ENCODE results near the gene COX7A2. TPM values are rescaled to one million over a fixed set of nuclear protein-coding genes. Genes with fewer than 3 reads are reported as not detected.
A peak's percentile ranks its signal among the peaks of the same experiment; 100 is the strongest.

Gene COX7A2
- total and polyA plus RNA-seq, 2 of the 13 experiments (the other 11 are each of a cell fraction or from before 2014, with no cell fraction given) = 407 to 556 TPM

GRCh38 chr6:75284632-75285282 is 41.2 kb upstream of the COX7A2 start, which contains the start of gene TMEM30A (continued):
- TF ChIP-seq, protein P1, sequence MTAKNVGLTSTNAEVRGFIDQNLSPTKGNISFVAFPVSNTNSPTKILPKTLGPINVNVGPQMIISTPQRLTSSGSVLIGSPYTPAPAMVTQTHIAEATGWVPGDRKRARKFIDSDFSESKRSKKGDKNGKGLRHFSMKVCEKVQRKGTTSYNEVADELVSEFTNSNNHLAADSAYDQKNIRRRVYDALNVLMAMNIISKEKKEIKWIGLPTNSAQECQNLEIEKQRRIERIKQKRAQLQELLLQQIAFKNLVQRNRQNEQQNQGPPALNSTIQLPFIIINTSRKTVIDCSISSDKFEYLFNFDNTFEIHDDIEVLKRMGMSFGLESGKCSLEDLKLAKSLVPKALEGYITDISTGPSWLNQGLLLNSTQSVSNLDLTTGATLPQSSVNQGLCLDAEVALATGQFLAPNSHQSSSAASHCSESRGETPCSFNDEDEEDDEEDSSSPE (CRISPR knock-in tag; IDR thresholded peaks at IDR 0.05) = peak; percentile 91
- TF ChIP-seq ZNF770 (CRISPR knock-in tag; IDR thresholded peaks at IDR 0.05) (0 out of 2 replicates have a peak, but pooled peaks have one; percentile 6), ZNF20 (CRISPR knock-in tag; IDR thresholded peaks at IDR 0.05) (no peak), MYC (CRISPR knock-in tag; IDR thresholded peaks at IDR 0.05; ENCODE audit: borderline replicate concordance) (peak; percentile 76; the same call in 1 of the 2 replicates), NFIC (IDR thresholded peaks at IDR 0.05; ENCODE audit: low read length) (no peak), ZEB1 (IDR thresholded peaks at IDR 0.05; ENCODE audit: insufficient replicate concordance, low read depth) (no peak), KLF12 (CRISPR knock-in tag; IDR thresholded peaks at IDR 0.05; ENCODE audit: borderline replicate concordance) (no peak; the same call in 1 of the 2 replicates), SP140L (CRISPR knock-in tag; IDR thresholded peaks at IDR 0.05; ENCODE audit: borderline replicate concordance) (no peak), SALL1 (CRISPR knock-in tag; IDR thresholded peaks at IDR 0.05) (peak; percentile 84), RAD51 (IDR thresholded peaks at IDR 0.05; ENCODE audit: borderline replicate concordance) (peak; percentile 63), KLF9 (CRISPR knock-in tag; IDR thresholded peaks at IDR 0.05; ENCODE audit: low read depth) (no peak; the same call in 1 of the 2 replicates), ZNF253 (CRISPR knock-in tag; IDR thresholded peaks at IDR 0.05; ENCODE audit: borderline replicate concordance) (0 out of 2 replicates have a peak, but pooled peaks have one; percentile 45), SAFB2 (CRISPR knock-in tag; IDR thresholded peaks at IDR 0.05; ENCODE audit: borderline replicate concordance, low read depth) (peak; percentile 83; the same call in 1 of the 2 replicates)
- TF ChIP-seq, protein P2, sequence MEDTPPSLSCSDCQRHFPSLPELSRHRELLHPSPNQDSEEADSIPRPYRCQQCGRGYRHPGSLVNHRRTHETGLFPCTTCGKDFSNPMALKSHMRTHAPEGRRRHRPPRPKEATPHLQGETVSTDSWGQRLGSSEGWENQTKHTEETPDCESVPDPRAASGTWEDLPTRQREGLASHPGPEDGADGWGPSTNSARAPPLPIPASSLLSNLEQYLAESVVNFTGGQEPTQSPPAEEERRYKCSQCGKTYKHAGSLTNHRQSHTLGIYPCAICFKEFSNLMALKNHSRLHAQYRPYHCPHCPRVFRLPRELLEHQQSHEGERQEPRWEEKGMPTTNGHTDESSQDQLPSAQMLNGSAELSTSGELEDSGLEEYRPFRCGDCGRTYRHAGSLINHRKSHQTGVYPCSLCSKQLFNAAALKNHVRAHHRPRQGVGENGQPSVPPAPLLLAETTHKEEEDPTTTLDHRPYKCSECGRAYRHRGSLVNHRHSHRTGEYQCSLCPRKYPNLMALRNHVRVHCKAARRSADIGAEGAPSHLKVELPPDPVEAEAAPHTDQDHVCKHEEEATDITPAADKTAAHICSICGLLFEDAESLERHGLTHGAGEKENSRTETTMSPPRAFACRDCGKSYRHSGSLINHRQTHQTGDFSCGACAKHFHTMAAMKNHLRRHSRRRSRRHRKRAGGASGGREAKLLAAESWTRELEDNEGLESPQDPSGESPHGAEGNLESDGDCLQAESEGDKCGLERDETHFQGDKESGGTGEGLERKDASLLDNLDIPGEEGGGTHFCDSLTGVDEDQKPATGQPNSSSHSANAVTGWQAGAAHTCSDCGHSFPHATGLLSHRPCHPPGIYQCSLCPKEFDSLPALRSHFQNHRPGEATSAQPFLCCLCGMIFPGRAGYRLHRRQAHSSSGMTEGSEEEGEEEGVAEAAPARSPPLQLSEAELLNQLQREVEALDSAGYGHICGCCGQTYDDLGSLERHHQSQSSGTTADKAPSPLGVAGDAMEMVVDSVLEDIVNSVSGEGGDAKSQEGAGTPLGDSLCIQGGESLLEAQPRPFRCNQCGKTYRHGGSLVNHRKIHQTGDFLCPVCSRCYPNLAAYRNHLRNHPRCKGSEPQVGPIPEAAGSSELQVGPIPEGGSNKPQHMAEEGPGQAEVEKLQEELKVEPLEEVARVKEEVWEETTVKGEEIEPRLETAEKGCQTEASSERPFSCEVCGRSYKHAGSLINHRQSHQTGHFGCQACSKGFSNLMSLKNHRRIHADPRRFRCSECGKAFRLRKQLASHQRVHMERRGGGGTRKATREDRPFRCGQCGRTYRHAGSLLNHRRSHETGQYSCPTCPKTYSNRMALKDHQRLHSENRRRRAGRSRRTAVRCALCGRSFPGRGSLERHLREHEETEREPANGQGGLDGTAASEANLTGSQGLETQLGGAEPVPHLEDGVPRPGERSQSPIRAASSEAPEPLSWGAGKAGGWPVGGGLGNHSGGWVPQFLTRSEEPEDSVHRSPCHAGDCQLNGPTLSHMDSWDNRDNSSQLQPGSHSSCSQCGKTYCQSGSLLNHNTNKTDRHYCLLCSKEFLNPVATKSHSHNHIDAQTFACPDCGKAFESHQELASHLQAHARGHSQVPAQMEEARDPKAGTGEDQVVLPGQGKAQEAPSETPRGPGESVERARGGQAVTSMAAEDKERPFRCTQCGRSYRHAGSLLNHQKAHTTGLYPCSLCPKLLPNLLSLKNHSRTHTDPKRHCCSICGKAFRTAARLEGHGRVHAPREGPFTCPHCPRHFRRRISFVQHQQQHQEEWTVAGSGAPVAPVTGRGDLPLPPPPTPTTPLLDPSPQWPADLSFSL (CRISPR knock-in tag; IDR thresholded peaks at IDR 0.05) = no peak
- TF ChIP-seq, protein P3, sequence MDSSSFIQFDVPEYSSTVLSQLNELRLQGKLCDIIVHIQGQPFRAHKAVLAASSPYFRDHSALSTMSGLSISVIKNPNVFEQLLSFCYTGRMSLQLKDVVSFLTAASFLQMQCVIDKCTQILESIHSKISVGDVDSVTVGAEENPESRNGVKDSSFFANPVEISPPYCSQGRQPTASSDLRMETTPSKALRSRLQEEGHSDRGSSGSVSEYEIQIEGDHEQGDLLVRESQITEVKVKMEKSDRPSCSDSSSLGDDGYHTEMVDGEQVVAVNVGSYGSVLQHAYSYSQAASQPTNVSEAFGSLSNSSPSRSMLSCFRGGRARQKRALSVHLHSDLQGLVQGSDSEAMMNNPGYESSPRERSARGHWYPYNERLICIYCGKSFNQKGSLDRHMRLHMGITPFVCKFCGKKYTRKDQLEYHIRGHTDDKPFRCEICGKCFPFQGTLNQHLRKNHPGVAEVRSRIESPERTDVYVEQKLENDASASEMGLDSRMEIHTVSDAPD (CRISPR knock-in tag; IDR thresholded peaks at IDR 0.05) = no peak; the same call in 1 of the 2 replicates
- TF ChIP-seq, protein P4, sequence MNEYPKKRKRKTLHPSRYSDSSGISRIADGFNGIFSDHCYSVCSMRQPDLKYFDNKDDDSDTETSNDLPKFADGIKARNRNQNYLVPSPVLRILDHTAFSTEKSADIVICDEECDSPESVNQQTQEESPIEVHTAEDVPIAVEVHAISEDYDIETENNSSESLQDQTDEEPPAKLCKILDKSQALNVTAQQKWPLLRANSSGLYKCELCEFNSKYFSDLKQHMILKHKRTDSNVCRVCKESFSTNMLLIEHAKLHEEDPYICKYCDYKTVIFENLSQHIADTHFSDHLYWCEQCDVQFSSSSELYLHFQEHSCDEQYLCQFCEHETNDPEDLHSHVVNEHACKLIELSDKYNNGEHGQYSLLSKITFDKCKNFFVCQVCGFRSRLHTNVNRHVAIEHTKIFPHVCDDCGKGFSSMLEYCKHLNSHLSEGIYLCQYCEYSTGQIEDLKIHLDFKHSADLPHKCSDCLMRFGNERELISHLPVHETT (CRISPR knock-in tag; conservative IDR thresholded peaks at IDR 0.05) = no peak

Measured in HepG2 (cell line).